Right atrium auricular region (tissue), 2 donors: ENCODE data around the gene DLGAP1. TPM values are rescaled to one million over a fixed set of nuclear protein-coding genes. Genes with fewer than 3 reads are reported as not detected.
"Not testable (repeated sequence)": the region's sequence is repeated elsewhere in the genome, so short reads cannot be mapped to it uniquely, and the experiment has no call there.

Experiments used
- DNase-seq: peaks from one replicate; pipeline ENCODE4 v3.0.0-alpha.2; 2019; ENCODE audit warnings: low spot score
- H3K27ac ChIP-seq, 2 donors: fragments of 200-600 bp; sonication (generic); 1 replicate in 1 of 2; 2 replicates in 1 of 2; pipeline ENCODE4 v1.5.1; 2016 to 2019
- H3K27me3 ChIP-seq, 2 donors: fragments of 200-600 bp; sonication (generic); one replicate each; pipeline versions ENCODE4 v1.5.1 to v1.6.0; 2017 to 2019
- H3K36me3 ChIP-seq: fragments of 200-600 bp; sonication (generic); one replicate; pipeline ENCODE4 v1.5.1; 2016
- H3K4me1 ChIP-seq, 2 donors: fragments of 200-600 bp; sonication (generic); one replicate each; pipeline versions ENCODE4 v1.5.1 to v1.6.0; 2017 to 2019
- H3K4me3 ChIP-seq, 2 donors: fragments of 200-600 bp; sonication (generic); 1 replicate in 1 of 2; 2 replicates in 1 of 2; pipeline ENCODE4 v1.5.1; 2017 to 2019; ENCODE audit warnings: mild to moderate bottlenecking in 1 of 2, moderate library complexity in 1 of 2
- H3K9me3 ChIP-seq, 2 donors: fragments of 200-600 bp; sonication (generic); one replicate each; pipeline ENCODE4 v1.5.1; 2019
- CTCF ChIP-seq, 2 donors: fragments of 200-600 bp; sonication (generic); IDR thresholded peaks; one replicate each; pipeline ENCODE4 v1.5.1; 2019; ENCODE audit warnings: antibody characterized with exemption in 2 of 2
- total RNA-seq, 2 donors: library from RNA; depleted of rRNA; stranded (reverse); fragments of >200 nt; gene quantifications; one replicate each; pipeline ENCODE4 v1.1.0, GENCODE V29; 2016

DLGAP1 gene
- total RNA-seq, 2 donors from 2014 or later = 0.56 to 1.1 TPM

- TF ChIP-seq CTCF (IDR thresholded peaks at IDR 0.05) = no peak
- no peak for DNase-seq
- Histone ChIP-seq H3K4me3 (no peak overlapping the region), H3K27me3 (no peaks in the 10 kb centered on the region), H3K27ac (no peak overlapping the region), H3K4me1 (no peaks in the 10 kb centered on the region), H3K36me3 (no peaks in the 10 kb centered on the region), H3K9me3 (no peaks in the 10 kb centered on the region)
Observed at GRCh38 chr18:4035521-4035920, 419.6 kb downstream of the DLGAP1 start.

GRCh38 chr18:4034815-4035214 is 420.3 kb downstream of the DLGAP1 start:
- not testable (repeated sequence) for H3K4me1 ChIP-seq, H3K9me3 ChIP-seq, DNase-seq, H3K27me3 ChIP-seq, H3K27ac ChIP-seq, H3K36me3 ChIP-seq, H3K4me3 ChIP-seq

- TF ChIP-seq CTCF (IDR thresholded peaks at IDR 0.05) = no peak
- no peaks in the 10 kb centered on the region for H3K4me1 ChIP-seq
Observed at GRCh38 chr18:4026542-4026941, 428.6 kb downstream of the DLGAP1 start.

GRCh38 chr18:4024702-4025101 is 430.4 kb downstream of the DLGAP1 start:
- Histone ChIP-seq H3K4me3 (no peak overlapping the region), H3K27me3 (no peaks in the 10 kb centered on the region), H3K36me3 (no peaks in the 10 kb centered on the region), H3K27ac (no peak overlapping the region), H3K4me1 (no peaks in the 10 kb centered on the region), H3K9me3 (peaks cover 0 to 11% of the 10 kb centered on the region in 2 donors)
- DNase-seq = no peak
- TF ChIP-seq CTCF (IDR thresholded peaks at IDR 0.05) = no peak

More at GRCh38 chr18:4026542-4026941, 428.6 kb downstream of the DLGAP1 start:
- Histone ChIP-seq H3K9me3 (peaks cover 0 to 11% of the 10 kb centered on the region in 2 donors), H3K27me3 (no peaks in the 10 kb centered on the region), H3K27ac (no peak overlapping the region), H3K4me3 (no peak overlapping the region), H3K36me3 (no peaks in the 10 kb centered on the region)
- DNase-seq = no peak

GRCh38 chr18:4022749-4023148 is 432.4 kb downstream of the DLGAP1 start:
- not testable (repeated sequence) for H3K27me3 ChIP-seq, H3K4me3 ChIP-seq, H3K27ac ChIP-seq, H3K4me1 ChIP-seq, H3K36me3 ChIP-seq, DNase-seq
- peaks cover 0 to 11% of the 10 kb centered on the region in 2 donors for H3K9me3 ChIP-seq

- Histone ChIP-seq H3K27ac (no peak overlapping the region), H3K27me3 (no peaks in the 10 kb centered on the region), H3K36me3 (no peaks in the 10 kb centered on the region), H3K4me1 (no peaks in the 10 kb centered on the region), H3K9me3 (peaks cover 0 to 11% of the 10 kb centered on the region in 2 donors), H3K4me3 (no peak overlapping the region)
- TF ChIP-seq CTCF (IDR thresholded peaks at IDR 0.05) = no peak
- DNase-seq = no peak
Observed at GRCh38 chr18:4020026-4020425, 435.1 kb downstream of the DLGAP1 start.

GRCh38 chr18:4017480-4017879 is 437.6 kb downstream of the DLGAP1 start:
- Histone ChIP-seq H3K27me3 (no peaks in the 10 kb centered on the region), H3K36me3 (no peaks in the 10 kb centered on the region), H3K9me3 (peaks cover 0 to 2% of the 10 kb centered on the region in 2 donors), H3K4me1 (no peaks in the 10 kb centered on the region), H3K4me3 (no peak overlapping the region), H3K27ac (no peak overlapping the region)
- no peak for TF ChIP-seq CTCF (IDR thresholded peaks at IDR 0.05)
- DNase-seq = no peak
